ENCODE data around the gene SLC2A6.

- TF ChIP-seq CTCF (IDR thresholded peaks at IDR 0.05; ENCODE audit: insufficient read depth, low read depth, low read length) (no peak), EZH2 (IDR thresholded peaks at IDR 0.05; ENCODE audit: insufficient read depth, low read length) (no peak)
Measured at GRCh38 chr9:133428617-133429101, 50.2 kb downstream of the SLC2A6 start.

All from astrocyte (in vitro differentiated cells and primary cell).